CD4-positive, alpha-beta T cell treated with Interleukin-4 for 1 hour (primary cell): ENCODE results near the gene OR10G6.
"Not testable (repeated sequence)": the region's sequence is repeated elsewhere in the genome, so short reads cannot be mapped to it uniquely, and the experiment has no call there.

ENCODE experiments used
- DNase-seq, 2 donors: peaks; one replicate each; pipeline ENCODE4 v3.0.0-alpha.2; 2020 to 2022

OR10G6 gene, protein sequence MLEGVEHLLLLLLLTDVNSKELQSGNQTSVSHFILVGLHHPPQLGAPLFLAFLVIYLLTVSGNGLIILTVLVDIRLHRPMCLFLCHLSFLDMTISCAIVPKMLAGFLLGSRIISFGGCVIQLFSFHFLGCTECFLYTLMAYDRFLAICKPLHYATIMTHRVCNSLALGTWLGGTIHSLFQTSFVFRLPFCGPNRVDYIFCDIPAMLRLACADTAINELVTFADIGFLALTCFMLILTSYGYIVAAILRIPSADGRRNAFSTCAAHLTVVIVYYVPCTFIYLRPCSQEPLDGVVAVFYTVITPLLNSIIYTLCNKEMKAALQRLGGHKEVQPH

DNA sequence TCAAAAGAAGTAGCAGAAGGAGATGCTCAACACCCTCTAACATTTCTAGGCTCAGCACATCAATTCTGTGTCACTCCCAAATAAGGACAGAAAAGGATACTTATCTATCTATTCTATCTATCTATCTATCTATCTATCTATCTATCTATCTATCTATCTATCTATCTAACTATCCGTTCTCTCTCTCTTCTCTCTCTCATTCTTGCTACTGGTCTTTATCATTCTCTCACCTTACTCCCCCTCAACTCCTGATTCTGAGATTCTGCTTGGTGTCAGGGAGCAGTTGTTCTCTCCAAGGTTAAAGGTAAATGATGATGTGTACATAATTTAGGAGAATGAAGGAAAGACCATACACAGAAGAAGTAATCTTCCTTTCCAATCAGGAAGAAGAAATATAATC is at the start of gene OR10G6:
TSS of gene OR10G6 (minus strand) at position 43 of the 400 bp plus-strand sequence. CDS start at position 43, 0 bp downstream.
- no peak for DNase-seq

DNA sequence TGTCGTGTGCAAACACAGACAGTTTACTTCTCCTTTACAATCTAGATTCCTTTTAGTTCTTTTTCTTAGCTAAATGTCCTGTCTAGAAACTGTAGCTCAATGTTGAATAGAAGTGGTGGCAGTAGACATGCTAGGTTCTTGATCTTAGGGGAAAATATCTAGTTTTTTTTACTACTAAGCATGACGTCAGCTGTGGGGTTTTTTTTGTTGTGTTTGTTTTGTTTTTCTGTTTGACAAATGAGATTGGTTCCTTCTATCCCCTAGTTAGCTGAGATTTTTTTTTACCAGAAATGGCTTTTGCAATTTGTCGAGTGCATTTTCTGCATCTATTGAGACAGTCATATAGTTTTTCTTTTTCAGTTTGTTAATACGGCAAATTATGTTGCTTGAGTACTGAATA is 48.5 kb upstream of the OR10G6 start:
- no peak for DNase-seq

DNA sequence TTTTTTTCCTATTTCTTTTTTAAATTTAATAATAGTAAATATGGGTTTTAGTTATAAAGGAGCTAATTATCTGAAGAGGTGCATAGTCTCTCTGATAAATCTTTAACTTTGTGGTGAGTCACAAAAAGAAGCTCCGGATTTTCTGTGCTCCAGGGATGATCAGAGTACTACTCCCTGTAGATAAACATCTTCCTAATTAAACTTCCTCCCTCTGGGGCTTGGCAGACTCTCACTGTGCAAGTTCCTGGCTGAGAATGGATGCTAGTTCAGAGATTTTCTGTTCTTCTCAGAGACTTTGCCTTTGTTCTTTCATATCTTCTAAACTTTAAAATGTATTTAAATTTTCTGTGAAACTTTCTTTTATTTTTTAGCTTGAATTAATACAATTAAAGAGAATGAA is 46.3 kb upstream of the OR10G6 start, which contains the start of gene OR10G7:
TSS of gene OR10G7 (minus strand) at position 72 of the 400 bp plus-strand sequence. CDS start 2,324 bp downstream, outside the sequence.
- DNase-seq: no peak

DNA sequence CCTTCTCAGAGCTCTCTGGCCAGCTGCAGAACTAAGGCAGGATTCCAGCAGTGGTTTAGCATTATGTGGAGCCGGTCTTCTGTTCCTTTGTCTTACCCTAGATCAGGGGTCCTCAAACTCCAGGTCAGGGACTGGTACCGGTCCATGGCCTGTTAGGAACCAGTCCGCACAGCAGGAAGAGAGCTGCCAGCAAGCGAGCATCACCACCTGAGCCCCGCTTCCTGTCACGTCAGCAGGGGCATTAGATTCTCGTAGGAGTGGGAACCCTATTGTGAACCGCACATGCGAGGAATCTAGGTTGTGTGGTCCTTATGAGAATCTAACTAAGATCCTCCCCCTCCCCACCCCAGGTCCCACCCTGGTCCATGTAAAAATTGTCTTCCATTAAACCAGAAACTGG is 44.6 kb upstream of the OR10G6 start:
- no peak for DNase-seq

DNA sequence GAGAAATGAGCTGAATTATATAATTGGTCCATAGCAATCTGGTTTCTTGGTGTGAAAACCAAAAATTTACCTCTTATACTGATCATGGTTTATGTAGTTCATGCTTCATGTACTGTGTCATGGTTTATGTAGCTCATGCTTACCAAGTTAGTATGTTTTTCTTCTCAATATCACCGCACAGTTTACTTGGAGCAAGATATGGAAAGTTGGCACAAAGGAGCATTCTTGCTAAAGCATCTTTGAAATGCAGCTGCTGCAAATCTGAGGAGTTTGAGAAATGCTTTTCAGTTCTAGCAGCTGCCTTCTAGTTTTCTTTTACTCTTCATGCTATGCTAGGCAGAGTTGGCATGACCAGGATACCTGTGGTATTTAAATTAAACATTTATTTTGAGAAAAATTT is 41.7 kb upstream of the OR10G6 start:
- no peak for DNase-seq

DNA sequence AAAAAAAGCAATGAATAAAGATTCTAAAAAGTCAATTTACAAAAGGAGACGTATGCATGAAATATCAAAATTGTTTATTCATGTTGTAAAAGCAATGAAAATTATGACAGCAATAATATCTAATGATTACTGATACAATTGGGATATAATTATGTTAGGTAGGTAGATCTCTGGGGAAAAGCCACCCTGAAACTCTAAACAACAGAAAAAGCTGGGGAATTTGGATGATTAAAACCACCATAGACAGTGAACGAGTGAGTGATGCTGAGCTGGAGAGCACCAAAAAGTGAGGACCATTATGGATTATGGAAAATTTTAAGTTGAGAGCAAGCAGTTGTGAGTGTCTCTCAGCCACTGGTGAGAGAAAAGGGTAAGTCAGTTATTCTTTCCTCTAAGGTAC is 31.5 kb upstream of the OR10G6 start, which contains the start of gene OR10G8:
TSS of gene OR10G8 (plus strand) at position 301 of the 400 bp plus-strand sequence. CDS start 2,825 bp downstream, outside the sequence.
- no peak for DNase-seq

DNA sequence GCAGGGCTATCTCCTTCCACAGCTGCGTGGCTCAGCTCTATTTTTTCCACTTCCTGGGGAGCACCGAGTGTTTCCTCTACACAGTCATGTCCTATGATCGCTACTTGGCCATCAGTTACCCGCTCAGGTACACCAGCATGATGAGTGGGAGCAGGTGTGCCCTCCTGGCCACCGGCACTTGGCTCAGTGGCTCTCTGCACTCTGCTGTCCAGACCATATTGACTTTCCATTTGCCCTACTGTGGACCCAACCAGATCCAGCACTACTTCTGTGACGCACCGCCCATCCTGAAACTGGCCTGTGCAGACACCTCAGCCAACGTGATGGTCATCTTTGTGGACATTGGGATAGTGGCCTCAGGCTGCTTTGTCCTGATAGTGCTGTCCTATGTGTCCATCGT is 20.9 kb upstream of the OR10G6 start:
- DNase-seq: not testable (repeated sequence)

DNA sequence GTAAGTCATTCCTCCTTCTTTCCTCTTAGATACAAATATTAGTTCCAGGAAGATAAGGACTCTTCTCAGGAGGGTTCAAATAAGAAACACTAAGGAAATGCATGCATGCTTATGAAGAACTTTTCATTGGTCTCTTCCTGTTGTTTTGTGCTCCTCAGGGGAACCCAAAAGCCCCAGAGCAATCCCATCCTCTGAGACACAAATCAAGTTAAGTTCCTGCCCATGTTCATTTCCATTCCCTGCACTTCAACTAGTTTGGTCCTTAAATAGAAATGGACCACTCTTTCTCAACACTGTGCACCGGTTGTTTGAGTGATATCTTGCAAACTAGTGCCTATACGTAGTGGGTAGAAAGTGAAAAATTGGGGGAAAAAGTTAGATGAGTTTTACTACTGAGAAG is 17.7 kb upstream of the OR10G6 start, which contains the start of gene OR10G4:
TSS of gene OR10G4 (plus strand) at position 301 of the 400 bp plus-strand sequence. CDS start 2,578 bp downstream, outside the sequence.
- DNase-seq: no peak

DNA sequence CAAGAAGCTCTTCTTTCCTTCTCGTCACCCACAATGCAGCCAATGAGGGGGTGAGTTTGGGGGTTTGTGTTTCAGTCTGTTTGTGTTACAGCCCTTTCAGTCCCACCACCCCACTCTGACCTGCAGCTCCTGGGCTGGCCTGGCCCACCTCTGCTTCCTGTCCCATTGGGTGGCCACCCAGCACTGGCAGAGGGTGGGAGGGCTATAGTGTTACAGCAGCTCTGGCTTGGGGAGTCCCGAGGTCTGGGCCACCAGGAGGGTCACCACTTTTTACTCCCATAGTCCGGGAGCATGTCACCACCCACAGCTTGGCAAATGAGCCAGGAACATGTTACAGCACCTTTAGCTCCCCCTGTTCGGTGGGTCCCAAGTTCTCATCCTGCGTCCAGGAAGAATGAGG is 15.7 kb downstream of the OR10G6 start:
- DNase-seq: no peak

DNA sequence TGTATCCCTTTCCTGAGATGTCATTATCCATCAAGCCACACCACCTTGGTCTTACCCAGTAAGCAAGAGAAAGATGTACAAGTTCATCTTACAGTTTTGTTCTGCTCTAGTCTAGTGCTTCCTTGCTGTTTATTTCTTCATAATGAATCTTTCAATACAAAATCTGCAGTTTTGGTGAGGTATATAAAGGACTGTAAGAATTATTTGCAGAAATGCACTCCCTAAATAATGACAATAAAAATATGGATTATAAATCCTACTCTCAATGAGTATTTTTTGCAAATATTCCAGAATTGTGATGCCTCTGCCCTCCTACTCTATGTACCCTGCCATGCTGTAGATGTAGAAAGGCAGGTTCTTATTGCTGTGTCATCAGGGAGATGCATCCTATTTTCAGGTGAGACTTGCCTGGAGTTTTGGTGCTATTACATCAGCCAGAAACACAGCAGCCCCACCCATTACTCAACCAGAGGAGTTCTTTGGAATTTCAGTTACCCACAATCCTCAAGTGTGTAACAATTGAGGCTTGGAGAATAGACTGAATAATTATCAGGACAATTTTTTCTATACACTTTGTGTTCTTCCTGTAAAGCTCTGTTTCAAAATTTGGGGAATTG is 17.1 kb downstream of the OR10G6 start, which contains the start of gene OR10S1:
TSS of gene OR10S1 (minus strand) at position 51 of the 617 bp plus-strand sequence. CDS start 117 bp downstream, outside the sequence.
- DNase-seq: no peak

DNA sequence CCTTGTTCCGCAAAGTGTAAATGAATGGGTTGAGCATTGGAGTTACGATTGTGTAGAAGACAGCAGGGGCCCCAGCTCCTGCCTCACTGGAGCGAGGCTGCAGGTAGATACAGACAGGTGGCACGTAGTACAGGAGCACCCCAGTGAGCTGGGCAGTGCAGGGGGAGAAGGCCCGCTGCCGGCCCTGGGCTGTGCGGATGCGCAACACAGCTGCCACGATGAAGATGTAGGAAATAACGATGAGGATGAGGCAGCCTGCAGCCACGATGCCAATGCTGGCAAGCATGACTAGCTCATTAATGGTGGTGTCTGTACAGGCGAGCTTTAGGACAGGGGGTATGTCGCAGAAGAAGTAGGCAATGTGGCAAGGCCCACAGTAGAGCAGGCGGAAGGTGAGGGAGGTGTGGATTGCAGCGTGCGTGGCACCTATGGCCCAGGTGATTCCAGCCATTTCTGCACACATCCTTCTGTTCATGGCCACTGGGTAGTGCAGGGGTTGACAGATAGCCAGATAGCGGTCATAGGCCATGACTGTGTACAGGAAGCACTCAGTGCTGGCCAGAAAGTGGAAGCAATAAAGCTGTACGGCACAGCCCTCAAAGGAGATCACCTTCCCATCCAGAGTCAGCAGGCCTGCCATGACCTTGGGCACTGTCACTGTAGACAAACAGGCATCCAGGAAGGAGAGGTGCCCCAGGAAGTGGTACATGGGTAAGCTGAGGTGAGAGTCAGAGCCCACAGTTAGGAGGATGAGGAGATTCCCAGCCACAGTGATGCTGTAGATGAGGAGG is 18.0 kb downstream of the OR10G6 start:
- DNase-seq: no peak

DNA sequence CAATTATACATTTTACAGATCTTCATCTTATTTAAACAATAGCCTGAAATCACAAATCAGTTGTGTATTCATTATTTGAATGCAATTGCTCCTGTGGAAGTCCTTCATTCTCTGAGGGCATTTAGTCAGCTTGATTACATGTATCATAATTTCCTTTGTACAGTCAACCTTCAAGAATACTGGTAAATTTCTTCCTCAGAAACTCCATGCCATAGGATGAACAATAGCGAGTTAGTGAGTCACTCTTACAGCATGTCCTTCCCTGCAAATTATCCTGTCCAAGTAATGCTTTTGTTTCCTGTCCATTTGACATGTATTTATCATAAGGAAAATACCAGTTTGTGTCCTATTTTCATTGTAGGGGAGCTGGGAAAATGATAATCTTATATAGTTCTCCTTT is 21.1 kb downstream of the OR10G6 start:
- no peak for DNase-seq

DNA sequence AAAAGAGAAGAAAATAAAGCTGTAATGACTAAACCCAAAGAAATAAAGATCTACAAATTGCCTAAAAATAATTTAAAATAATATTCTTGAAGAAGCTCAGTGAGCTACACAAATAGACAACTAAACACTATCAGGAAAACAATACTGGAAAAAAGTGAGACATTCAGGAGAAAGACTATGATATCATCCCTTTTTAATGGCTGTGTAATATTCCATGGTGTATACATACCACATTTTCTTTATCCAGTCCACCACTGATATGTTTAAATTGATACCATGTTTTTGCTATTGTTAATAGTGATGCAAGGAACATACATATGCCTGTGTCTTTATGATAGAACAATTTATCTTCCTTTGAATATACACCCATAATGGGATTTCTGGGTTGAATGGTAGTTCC is 38.2 kb downstream of the OR10G6 start:
- DNase-seq: no peak

DNA sequence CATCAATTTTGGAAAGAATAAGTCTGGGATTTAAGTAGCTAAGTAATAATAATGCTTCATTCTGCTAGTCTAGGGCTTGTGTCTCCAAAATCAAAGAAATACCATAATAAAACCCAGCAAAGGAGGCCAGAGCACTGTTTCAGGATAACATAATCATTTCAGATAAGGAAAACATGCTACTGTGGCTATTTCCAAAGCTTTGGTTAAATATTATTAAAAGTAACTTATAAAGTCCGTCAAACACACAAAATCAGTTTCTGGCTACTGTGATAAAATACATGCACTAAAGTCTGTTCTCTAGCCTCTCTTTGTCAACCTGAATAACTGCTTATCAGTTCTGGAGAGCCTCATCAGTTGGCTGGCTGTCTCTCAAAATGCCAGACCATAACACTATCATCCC is 49.8 kb downstream of the OR10G6 start:
- no peak for DNase-seq
